Astrocyte of the cerebellum (primary cell): ENCODE results near the gene PEX5L.
"Not testable (repeated sequence)": the region's sequence is repeated elsewhere in the genome, so short reads cannot be mapped to it uniquely, and the experiment has no call there.

ENCODE experiments used
- DNase-seq: peaks from one replicate; pipeline ENCODE4 v3.0.0-alpha.2; 2011; ENCODE audit warnings: low read depth
- H3K4me3 ChIP-seq: 2 replicates; pipeline ENCODE4 v1.5.1; 2011; ENCODE audit warnings: mild to moderate bottlenecking, low read depth, low read length, moderate library complexity
- CTCF ChIP-seq: IDR thresholded peaks from 2 replicates; pipeline ENCODE4 v1.5.1; 2012; ENCODE audit warnings: low read length, low read depth, moderate library complexity, mild to moderate bottlenecking; ENCODE audit errors: missing control alignments
- in situ Hi-C: cut with HindIII; loops from 2 replicates; pipeline ENCODE4 v1.10.0; 2017; ENCODE audit warnings: low sequenced_read_pairs

The PEX5L gene

GRCh38 chr3:180070925-180071324 is 34.2 kb upstream of the PEX5L start:
- no peak for DNase-seq
- no peak overlapping the region for H3K4me3 ChIP-seq
- no peak for TF ChIP-seq CTCF
- in situ Hi-C loops: no loop called here

- no peak for TF ChIP-seq CTCF
- no peak for DNase-seq
- no peak overlapping the region for H3K4me3 ChIP-seq
- in situ Hi-C loops: no loop called here
These were observed 31.3 kb upstream of the PEX5L start for GRCh38 chr3:180068023-180068422.

- TF ChIP-seq CTCF: no peak
- in situ Hi-C loops: no loop called here
- no peak for DNase-seq
- H3K4me3 ChIP-seq: no peak overlapping the region
These were observed 29.9 kb upstream of the PEX5L start for GRCh38 chr3:180066598-180066997.

GRCh38 chr3:180063783-180064182 is 27.0 kb upstream of the PEX5L start:
- in situ Hi-C loops: no loop called here
- no peak for TF ChIP-seq CTCF
- no peak for DNase-seq
- H3K4me3 ChIP-seq: no peak overlapping the region

DNA sequence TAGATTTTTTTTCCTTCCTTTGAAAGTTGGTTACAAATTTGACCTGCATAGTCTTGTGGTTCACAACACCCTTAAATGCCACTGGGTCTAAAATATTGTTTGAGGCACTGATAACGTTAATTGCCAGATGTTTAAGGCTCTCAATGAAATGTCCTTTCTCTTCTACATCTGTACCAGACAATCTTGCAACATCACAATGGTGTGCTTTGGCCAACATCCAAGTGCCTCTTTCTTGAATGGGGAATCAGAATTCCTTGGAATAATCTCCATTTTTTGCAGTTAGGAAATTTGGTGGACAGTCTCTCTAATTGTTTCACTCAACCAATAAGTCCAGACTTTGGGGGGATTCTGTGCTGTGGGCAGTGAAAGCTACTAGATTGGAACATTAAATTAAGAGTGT is 26.0 kb upstream of the PEX5L start:
- DNase-seq: no peak
- TF ChIP-seq CTCF: no peak
- in situ Hi-C loops: no loop called here
- H3K4me3 ChIP-seq: no peak overlapping the region

DNA sequence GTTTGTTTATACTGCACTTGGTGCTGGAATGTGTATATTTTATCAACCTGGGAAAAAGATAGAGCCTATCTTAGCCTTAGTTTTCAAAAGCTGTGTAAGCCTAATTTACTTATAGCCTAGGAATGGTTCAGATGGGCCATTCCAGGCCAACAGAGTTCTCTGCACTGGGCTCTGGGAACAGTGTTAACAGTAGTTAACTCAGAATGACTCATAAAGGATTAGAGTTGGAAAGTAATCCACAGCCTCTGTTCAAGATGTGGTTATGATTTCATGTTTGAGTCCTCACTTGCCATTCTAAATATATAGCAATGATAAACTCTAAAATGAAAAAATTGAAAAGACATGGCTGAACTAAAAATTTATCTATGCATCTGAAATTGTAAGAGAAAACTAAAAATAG is 22.6 kb upstream of the PEX5L start:
- in situ Hi-C loops: no loop called here
- DNase-seq: no peak
- no peak for TF ChIP-seq CTCF
- no peak overlapping the region for H3K4me3 ChIP-seq

GRCh38 chr3:180058238-180058637 is 21.5 kb upstream of the PEX5L start:
- no peak for DNase-seq
- in situ Hi-C loops: no loop called here
- no peak for TF ChIP-seq CTCF
- H3K4me3 ChIP-seq: no peak overlapping the region

GRCh38 chr3:180055656-180056055 is 18.9 kb upstream of the PEX5L start:
- in situ Hi-C loops, H3K4me3 ChIP-seq, DNase-seq: not testable (repeated sequence)
